Gastrocnemius medialis (tissue), 4 donors: ENCODE measurements around the gene RAB7A. TPM values are rescaled to one million over a fixed set of nuclear protein-coding genes. Genes with fewer than 3 reads are reported as not detected.
A peak's percentile ranks its signal among the peaks of the same experiment; 100 is the strongest.

Experiments used
- ATAC-seq, 2 donors: fragments of 150-250 bp; one replicate each; pipeline ENCODE4 v1.9.1; 2016
- DNase-seq, 2 donors: peaks; one replicate each; pipeline ENCODE4 v3.0.0-alpha.2; 2019
- H3K27ac ChIP-seq, 4 donors: fragments of 200-600 bp; sonication (generic); 1 replicate in 1 of 4; 2 replicates in 3 of 4; pipeline ENCODE4 v1.5.1; 2016 to 2018; ENCODE audit warnings: mild to moderate bottlenecking in 2 of 4, moderate library complexity in 1 of 4
- H3K27me3 ChIP-seq, 3 donors: fragments of 200-600 bp; sonication (generic) in 2 of 3; 1 replicate in 1 of 3; 2 replicates in 2 of 3; pipeline versions ENCODE4 v1.5.1 to v1.6.0; 2016 to 2019; ENCODE audit warnings: mild to moderate bottlenecking in 1 of 3, moderate library complexity in 1 of 3
- H3K36me3 ChIP-seq, 2 donors: fragments of 200-600 bp; sonication (generic) in 1 of 2; one replicate each; pipeline ENCODE4 v1.5.1; 2017 to 2018
- H3K4me1 ChIP-seq, 2 donors: fragments of 200-600 bp; sonication (generic) in 1 of 2; one replicate each; pipeline ENCODE4 v1.5.1; 2016 to 2017; ENCODE audit warnings: mild to moderate bottlenecking in 2 of 2
- H3K4me3 ChIP-seq, 4 donors: fragments of 200-600 bp; sonication (generic) in 3 of 4; 1 replicate in 1 of 4; 2 replicates in 3 of 4; pipeline ENCODE4 v1.5.1; 2016 to 2019; ENCODE audit warnings: mild to moderate bottlenecking in 2 of 4
- H3K9me3 ChIP-seq, 3 donors: fragments of 200-600 bp; sonication (generic) in 2 of 3; 1 replicate in 1 of 3; 2 replicates in 2 of 3; pipeline ENCODE4 v1.5.1; 2016 to 2019
- POLR2A ChIP-seq, 2 donors: fragments of 450-650 bp; IDR thresholded peaks; one replicate each; pipeline ENCODE4 v1.6.1; 2017; ENCODE audit warnings: antibody characterized with exemption in 2 of 2, mild to moderate bottlenecking in 2 of 2, moderate library complexity in 2 of 2
- in situ Hi-C, 4 donors: fragments of 200-750 bp; cut with MboI; loops; one replicate each; pipeline versions ENCODE4 v1.15.0 to v1.8.0; 2017; ENCODE audit warnings: low sequenced_read_pairs in 4 of 4
- intact Hi-C: fragments of 100-400 bp; cut with DNase I; formaldehyde crosslinking; loops from one replicate; pipeline ENCODE4 v1.15.1; 2023; ENCODE audit warnings: low total_unique reads
- total RNA-seq, 4 donors: library from RNA; depleted of rRNA; stranded (reverse); fragments of >200 nt; gene quantifications; one replicate each; pipeline versions ENCODE4 v1.1.0 to v1.2.3, GENCODE V29; 2016
- TF ChIP-seq, protein P1 (sequence below), 5 experiments: fragments of 450-650 bp in 3 of 5; fragments of 200-600 bp in 2 of 5; sonication (generic) in 2 of 5; IDR thresholded peaks in 4 of 5; conservative IDR thresholded peaks in 1 of 5; 1 replicate in 4 of 5; 2 replicates in 1 of 5; pipeline ENCODE4 v1.5.1; 2016 to 2019; ENCODE audit warnings: antibody characterized with exemption in 5 of 5, mild to moderate bottlenecking in 3 of 5, moderate library complexity in 3 of 5

RAB7A gene
- total RNA-seq, 4 donors from 2014 or later, result 102 to 190 (median 149) TPM

DNA sequence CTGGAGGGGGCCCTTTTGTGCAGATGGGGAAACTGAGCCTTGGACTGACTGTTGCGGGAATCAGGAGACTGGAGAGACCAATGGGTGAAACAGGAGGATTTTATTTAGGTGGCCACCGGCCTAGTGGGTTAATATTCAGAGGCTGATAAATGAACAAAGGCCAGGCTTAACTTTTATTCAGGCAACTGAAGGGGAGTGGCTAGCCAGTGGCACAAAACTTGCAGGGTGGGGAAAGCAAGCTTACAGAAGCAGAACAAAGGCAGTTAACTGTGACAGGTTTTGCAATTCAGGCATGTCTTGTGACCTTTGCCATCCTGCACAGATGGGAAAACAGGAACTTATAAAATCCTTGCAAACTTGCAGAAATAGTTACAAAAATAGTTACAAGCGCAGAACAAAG, 128.5 kb downstream of the RAB7A start:
- in situ Hi-C loops, result loop anchor here in 2 of 4 donors (10.0 to 25.0 kb wide), 2 partner anchors 167 to 170 kb away; no protein-coding TSS in a partner anchor
- H3K4me3 ChIP-seq, result no peak overlapping the region
- H3K27me3 ChIP-seq, result no peaks in the 10 kb centered on the region
- no peak for DNase-seq
- peaks cover 0 to 11% of the 10 kb centered on the region in 2 donors for H3K4me1 ChIP-seq
- ATAC-seq, result no peak
- TF ChIP-seq POLR2A (IDR thresholded peaks at IDR 0.05), result no peak
- TF ChIP-seq, protein P1, sequence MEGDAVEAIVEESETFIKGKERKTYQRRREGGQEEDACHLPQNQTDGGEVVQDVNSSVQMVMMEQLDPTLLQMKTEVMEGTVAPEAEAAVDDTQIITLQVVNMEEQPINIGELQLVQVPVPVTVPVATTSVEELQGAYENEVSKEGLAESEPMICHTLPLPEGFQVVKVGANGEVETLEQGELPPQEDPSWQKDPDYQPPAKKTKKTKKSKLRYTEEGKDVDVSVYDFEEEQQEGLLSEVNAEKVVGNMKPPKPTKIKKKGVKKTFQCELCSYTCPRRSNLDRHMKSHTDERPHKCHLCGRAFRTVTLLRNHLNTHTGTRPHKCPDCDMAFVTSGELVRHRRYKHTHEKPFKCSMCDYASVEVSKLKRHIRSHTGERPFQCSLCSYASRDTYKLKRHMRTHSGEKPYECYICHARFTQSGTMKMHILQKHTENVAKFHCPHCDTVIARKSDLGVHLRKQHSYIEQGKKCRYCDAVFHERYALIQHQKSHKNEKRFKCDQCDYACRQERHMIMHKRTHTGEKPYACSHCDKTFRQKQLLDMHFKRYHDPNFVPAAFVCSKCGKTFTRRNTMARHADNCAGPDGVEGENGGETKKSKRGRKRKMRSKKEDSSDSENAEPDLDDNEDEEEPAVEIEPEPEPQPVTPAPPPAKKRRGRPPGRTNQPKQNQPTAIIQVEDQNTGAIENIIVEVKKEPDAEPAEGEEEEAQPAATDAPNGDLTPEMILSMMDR (IDR thresholded peaks at IDR 0.05 in 4 of 5, conservative IDR thresholded peaks at IDR 0.05 in 1 of 5), result no peak
- H3K27ac ChIP-seq, result no peak overlapping the region
- intact Hi-C loops, result no loop called here
- H3K9me3 ChIP-seq, result no peaks in the 10 kb centered on the region
- H3K36me3 ChIP-seq, result no peaks in the 10 kb centered on the region

DNA sequence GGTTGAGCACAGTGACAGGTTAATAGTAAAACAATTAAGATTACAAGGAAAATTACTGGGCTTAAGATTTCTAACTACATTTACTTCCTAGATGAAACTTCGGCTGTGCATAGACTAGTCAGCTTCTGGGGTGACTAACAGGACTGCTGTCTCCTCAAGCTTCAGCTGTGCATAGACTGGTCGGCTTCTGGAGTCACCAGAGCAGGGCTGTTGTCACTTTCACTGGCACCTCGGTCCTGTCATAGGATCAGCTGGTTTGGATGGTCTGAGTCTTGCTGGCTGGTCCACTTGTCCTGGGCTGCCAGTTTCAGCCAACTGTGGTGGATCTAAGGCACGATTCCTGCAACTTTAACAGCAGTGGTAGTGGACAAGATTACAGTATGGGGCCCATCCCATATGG, 129.6 kb downstream of the RAB7A start:
- no peaks in the 10 kb centered on the region for H3K36me3 ChIP-seq
- H3K4me3 ChIP-seq, result no peak overlapping the region
- no peak for TF ChIP-seq POLR2A (IDR thresholded peaks at IDR 0.05)
- TF ChIP-seq, protein P1 (IDR thresholded peaks at IDR 0.05 in 4 of 5, conservative IDR thresholded peaks at IDR 0.05 in 1 of 5), result no peak
- H3K27me3 ChIP-seq, result no peaks in the 10 kb centered on the region
- no peaks in the 10 kb centered on the region for H3K9me3 ChIP-seq
- intact Hi-C loops (no loop called here), in situ Hi-C loops (loop anchor here in 2 of 4 donors (10.0 to 25.0 kb wide), 2 partner anchors 168 to 171 kb away; no protein-coding TSS in a partner anchor)
- H3K27ac ChIP-seq, result peak overlapping the region in 2 of 4 donors; percentile 27 to 42
- ATAC-seq, result peak; percentile 53 to 66
- DNase-seq, result no peak
- H3K4me1 ChIP-seq, result peaks cover 0 to 11% of the 10 kb centered on the region in 2 donors

DNA sequence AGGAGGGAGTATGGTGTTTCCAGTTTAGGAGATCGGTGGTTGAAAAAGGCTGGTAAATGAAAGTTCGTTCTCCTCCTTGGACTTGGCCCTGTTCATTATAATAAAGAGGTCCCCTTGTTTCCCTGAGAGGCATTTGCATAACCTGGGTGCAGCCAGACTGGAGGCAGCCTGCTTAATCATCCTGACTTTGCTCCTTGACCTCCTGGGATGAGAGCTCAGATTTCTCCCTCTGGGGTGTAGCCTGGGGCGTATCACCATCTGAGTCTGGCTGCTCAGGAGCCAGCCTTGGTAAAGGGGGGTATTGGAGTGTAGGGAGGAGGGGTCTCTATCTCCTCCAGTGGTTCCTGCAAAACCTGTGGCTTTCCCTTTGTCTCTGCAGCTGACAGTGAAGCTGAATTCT, 132.2 kb downstream of the RAB7A start:
- Histone ChIP-seq H3K27ac (peak overlapping the region in 2 of 4 donors; percentile 23 to 41), H3K4me3 (no peak overlapping the region), H3K9me3 (no peaks in the 10 kb centered on the region), H3K4me1 (peaks cover 0 to 11% of the 10 kb centered on the region in 2 donors), H3K36me3 (no peaks in the 10 kb centered on the region), H3K27me3 (no peaks in the 10 kb centered on the region)
- intact Hi-C loops, result no loop called here
- ATAC-seq (peak; percentile 46 to 71), DNase-seq (no peak)
- in situ Hi-C loops, result loop anchor here in 2 of 4 donors (10.0 to 25.0 kb wide), 2 partner anchors 171 to 173 kb away; no protein-coding TSS in a partner anchor
- TF ChIP-seq POLR2A (IDR thresholded peaks at IDR 0.05), result no peak
- TF ChIP-seq, protein P1 (IDR thresholded peaks at IDR 0.05 in 4 of 5, conservative IDR thresholded peaks at IDR 0.05 in 1 of 5), result no peak

DNA sequence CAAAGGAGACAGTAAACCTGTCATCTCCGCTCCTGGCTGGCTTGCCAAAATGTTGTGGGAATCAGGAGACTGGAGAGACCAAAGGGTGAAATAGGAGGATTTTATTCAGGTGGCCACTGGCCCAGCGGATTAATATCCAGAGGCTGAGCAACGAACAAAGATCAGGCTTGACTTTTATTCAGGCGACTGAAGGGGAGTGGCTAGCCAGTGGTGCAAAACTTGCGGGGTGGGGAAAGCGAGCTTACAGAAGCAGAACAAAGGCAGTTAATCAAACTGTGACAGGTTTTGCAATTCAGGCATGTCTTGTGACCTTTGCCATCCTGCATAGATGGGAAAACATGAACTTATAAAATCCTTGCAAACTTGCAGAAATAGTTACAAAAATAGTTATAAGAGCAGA, 133.6 kb downstream of the RAB7A start:
- DNase-seq (no peak), ATAC-seq (no peak)
- TF ChIP-seq POLR2A (IDR thresholded peaks at IDR 0.05), result no peak
- TF ChIP-seq, protein P1 (IDR thresholded peaks at IDR 0.05 in 4 of 5, conservative IDR thresholded peaks at IDR 0.05 in 1 of 5), result no peak
- intact Hi-C loops, result no loop called here
- H3K4me1 ChIP-seq, result peaks cover 4 to 17% of the 10 kb centered on the region in 2 donors
- no peaks in the 10 kb centered on the region for H3K27me3 ChIP-seq
- H3K4me3 ChIP-seq, result no peak overlapping the region
- in situ Hi-C loops, result loop anchor here in 2 of 4 donors (10.0 to 25.0 kb wide), 2 partner anchors 172 to 175 kb away; no protein-coding TSS in a partner anchor
- H3K9me3 ChIP-seq, result no peaks in the 10 kb centered on the region
- H3K36me3 ChIP-seq, result no peaks in the 10 kb centered on the region
- no peak overlapping the region for H3K27ac ChIP-seq
